SK-N-SH treated with all-trans-retinoic acid at 6 μM for 48 hours (cell line): ENCODE results near the gene SLC38A10.

ENCODE experiments used
- ESRRG ChIP-seq: fragments of 250-450 bp; sonication (Bioruptor Pico); IDR thresholded peaks from 2 replicates; pipeline ENCODE4 v1.6.1; 2021; ENCODE audit warnings: mild to moderate bottlenecking
- GLIS3 ChIP-seq: fragments of 250-450 bp; sonication (Bioruptor Pico); IDR thresholded peaks from 2 replicates; pipeline ENCODE4 v1.5.0; 2020; ENCODE audit warnings: mild to moderate bottlenecking, moderate library complexity
- PPARA ChIP-seq: fragments of 250-450 bp; sonication (Bioruptor Pico); IDR thresholded peaks from 2 replicates; pipeline ENCODE4 v1.5.0; 2020; ENCODE audit warnings: mild to moderate bottlenecking, borderline replicate concordance
- RARB ChIP-seq: fragments of 250-450 bp; sonication (Bioruptor Pico); IDR thresholded peaks from 2 replicates; pipeline ENCODE4 v1.8.0; 2021; ENCODE audit warnings: mild to moderate bottlenecking, moderate library complexity
- SNAI2 ChIP-seq: fragments of 250-450 bp; sonication (Bioruptor Pico); IDR thresholded peaks from 2 replicates; pipeline ENCODE4 v1.5.0; 2020; ENCODE audit warnings: mild to moderate bottlenecking, moderate library complexity
- TOX ChIP-seq: fragments of 250-450 bp; sonication (Bioruptor Pico); IDR thresholded peaks from 2 replicates; pipeline ENCODE4 v1.8.0; 2021; ENCODE audit warnings: mild to moderate bottlenecking, moderate library complexity, borderline replicate concordance
- ZC3H10 ChIP-seq: fragments of 250-450 bp; sonication (Bioruptor Pico); IDR thresholded peaks from 2 replicates; pipeline ENCODE4 v1.5.1; 2021; ENCODE audit warnings: mild to moderate bottlenecking, moderate library complexity
- ZNF565 ChIP-seq: fragments of 450-650 bp; formaldehyde crosslinking; conservative IDR thresholded peaks from 2 replicates; pipeline ENCODE4 v1.5.0; 2020; ENCODE audit warnings: low read depth, mild to moderate bottlenecking, moderate library complexity
- TF ChIP-seq, protein P1 (sequence below): fragments of 250-450 bp; sonication (Bioruptor Pico); IDR thresholded peaks from 2 replicates; pipeline ENCODE4 v1.8.0; 2020; ENCODE audit warnings: mild to moderate bottlenecking, moderate library complexity, borderline replicate concordance
- TF ChIP-seq, protein P2 (sequence below): fragments of 250-450 bp; sonication (Bioruptor Pico); IDR thresholded peaks from 2 replicates; pipeline ENCODE4 v1.5.1; 2020; ENCODE audit warnings: low read depth, mild to moderate bottlenecking, moderate library complexity

DNA sequence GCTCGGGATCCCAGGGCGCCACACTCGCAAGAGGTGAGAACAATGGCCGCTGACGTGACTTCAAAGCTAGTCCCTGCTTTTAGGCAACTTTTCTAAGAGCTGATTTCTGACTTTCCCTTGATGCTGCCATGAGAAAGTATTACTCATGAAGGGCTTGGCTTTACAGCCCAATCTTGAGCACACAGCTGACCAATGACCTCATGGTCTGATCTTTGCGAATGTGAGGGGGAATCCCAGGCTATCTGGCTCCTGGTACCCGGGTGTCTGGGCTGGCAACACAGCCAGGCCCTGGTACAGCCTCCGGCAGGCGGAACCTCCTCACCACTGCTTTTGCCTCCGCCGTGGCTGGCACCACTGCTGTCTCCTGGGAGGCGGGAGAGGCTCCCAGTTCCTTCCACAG lies 38.5 kb downstream of the SLC38A10 start:
- no peak for TF ChIP-seq TOX (CRISPR knock-in tag)
- TF ChIP-seq, protein P1, sequence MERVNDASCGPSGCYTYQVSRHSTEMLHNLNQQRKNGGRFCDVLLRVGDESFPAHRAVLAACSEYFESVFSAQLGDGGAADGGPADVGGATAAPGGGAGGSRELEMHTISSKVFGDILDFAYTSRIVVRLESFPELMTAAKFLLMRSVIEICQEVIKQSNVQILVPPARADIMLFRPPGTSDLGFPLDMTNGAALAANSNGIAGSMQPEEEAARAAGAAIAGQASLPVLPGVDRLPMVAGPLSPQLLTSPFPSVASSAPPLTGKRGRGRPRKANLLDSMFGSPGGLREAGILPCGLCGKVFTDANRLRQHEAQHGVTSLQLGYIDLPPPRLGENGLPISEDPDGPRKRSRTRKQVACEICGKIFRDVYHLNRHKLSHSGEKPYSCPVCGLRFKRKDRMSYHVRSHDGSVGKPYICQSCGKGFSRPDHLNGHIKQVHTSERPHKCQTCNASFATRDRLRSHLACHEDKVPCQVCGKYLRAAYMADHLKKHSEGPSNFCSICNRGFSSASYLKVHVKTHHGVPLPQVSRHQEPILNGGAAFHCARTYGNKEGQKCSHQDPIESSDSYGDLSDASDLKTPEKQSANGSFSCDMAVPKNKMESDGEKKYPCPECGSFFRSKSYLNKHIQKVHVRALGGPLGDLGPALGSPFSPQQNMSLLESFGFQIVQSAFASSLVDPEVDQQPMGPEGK: no peak
- no peak for TF ChIP-seq RARB
- TF ChIP-seq SNAI2 (CRISPR knock-in tag): no peak
- TF ChIP-seq, protein P2, sequence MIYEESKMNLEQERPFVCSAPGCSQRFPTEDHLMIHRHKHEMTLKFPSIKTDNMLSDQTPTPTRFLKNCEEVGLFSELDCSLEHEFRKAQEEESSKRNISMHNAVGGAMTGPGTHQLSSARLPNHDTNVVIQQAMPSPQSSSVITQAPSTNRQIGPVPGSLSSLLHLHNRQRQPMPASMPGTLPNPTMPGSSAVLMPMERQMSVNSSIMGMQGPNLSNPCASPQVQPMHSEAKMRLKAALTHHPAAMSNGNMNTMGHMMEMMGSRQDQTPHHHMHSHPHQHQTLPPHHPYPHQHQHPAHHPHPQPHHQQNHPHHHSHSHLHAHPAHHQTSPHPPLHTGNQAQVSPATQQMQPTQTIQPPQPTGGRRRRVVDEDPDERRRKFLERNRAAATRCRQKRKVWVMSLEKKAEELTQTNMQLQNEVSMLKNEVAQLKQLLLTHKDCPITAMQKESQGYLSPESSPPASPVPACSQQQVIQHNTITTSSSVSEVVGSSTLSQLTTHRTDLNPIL: no peak
- TF ChIP-seq GLIS3 (CRISPR knock-in tag): no peak
- no peak for TF ChIP-seq ESRRG (CRISPR knock-in tag)
- TF ChIP-seq ZNF565 (CRISPR knock-in tag): no peak
- TF ChIP-seq PPARA (CRISPR knock-in tag): no peak
- TF ChIP-seq ZC3H10: no peak
